BE2C (cell line): Measurements from ENCODE around the gene CABP1.

ENCODE experiments used
- DNase-seq: peaks from one replicate; pipeline ENCODE4 v3.0.0-alpha.2; 2020
- H3K27me3 ChIP-seq: fragments of 250-450 bp; sonication (Bioruptor Pico); 2 replicates; pipeline ENCODE4 v1.5.1; 2020; ENCODE audit warnings: mild to moderate bottlenecking
- H3K36me3 ChIP-seq: fragments of 250-450 bp; sonication (Bioruptor Pico); 2 replicates; pipeline ENCODE4 v1.5.1; 2020; ENCODE audit warnings: mild to moderate bottlenecking
- H3K4me1 ChIP-seq: fragments of 250-450 bp; sonication (Bioruptor Pico); 2 replicates; pipeline ENCODE4 v1.5.1; 2020
- H3K4me3 ChIP-seq: 2 replicates; pipeline ENCODE4 v1.5.1; 2011; ENCODE audit warnings: low read depth, low read length
- H3K9me3 ChIP-seq: fragments of 250-450 bp; sonication (Bioruptor Pico); 2 replicates; pipeline ENCODE4 v1.5.1; 2020
- CTCF ChIP-seq: IDR thresholded peaks from 2 replicates; pipeline ENCODE4 v1.5.1; 2012; ENCODE audit warnings: mild to moderate bottlenecking, low read depth, low read length

Gene CABP1

GRCh38 chr12:120686151-120686689, 45.8 kb downstream of the CABP1 start:
- Histone ChIP-seq H3K4me3 (peak overlapping the region; percentile 95), H3K36me3 (no peaks in the 10 kb centered on the region), H3K4me1 (no peaks in the 10 kb centered on the region), H3K27me3 (no peaks in the 10 kb centered on the region), H3K9me3 (no peaks in the 10 kb centered on the region)
- TF ChIP-seq CTCF = no peak
- DNase-seq = peak; percentile 99

GRCh38 chr12:120686690-120687577, 46.5 kb downstream of the CABP1 start, which contains the start of gene MLEC:
Gene MLEC (plus strand): TSS chr12:120687149. CDS start chr12:120687297, 148 bp downstream.
- Histone ChIP-seq H3K4me1 (no peaks in the 10 kb centered on the region), H3K36me3 (no peaks in the 10 kb centered on the region), H3K27me3 (no peaks in the 10 kb centered on the region), H3K9me3 (no peaks in the 10 kb centered on the region), H3K4me3 (peak within 1 kb of the TSS; percentile 95)
- DNase-seq = peak; percentile 99
- TF ChIP-seq CTCF = no peak

GRCh38 chr12:120687578-120688289, 47.3 kb downstream of the CABP1 start:
- Histone ChIP-seq H3K36me3 (peaks cover 4% of the 10 kb centered on the region; the same call in 1 of the 2 replicates), H3K4me1 (no peaks in the 10 kb centered on the region), H3K27me3 (no peaks in the 10 kb centered on the region), H3K4me3 (peak overlapping the region; percentile 95), H3K9me3 (no peaks in the 10 kb centered on the region)
- peak; percentile 28 for DNase-seq
- TF ChIP-seq CTCF = no peak

GRCh38 chr12:120688527-120689071, 48.2 kb downstream of the CABP1 start:
- no peaks in the 10 kb centered on the region for H3K9me3 ChIP-seq
- no peaks in the 10 kb centered on the region for H3K4me1 ChIP-seq
- peaks cover 6% of the 10 kb centered on the region for H3K36me3 ChIP-seq
- DNase-seq = peak; percentile 23
- H3K4me3 ChIP-seq = peak overlapping the region; percentile 95
- H3K27me3 ChIP-seq = no peaks in the 10 kb centered on the region
- no peak for TF ChIP-seq CTCF

- no peak for TF ChIP-seq CTCF
- Histone ChIP-seq H3K36me3 (peaks cover 16% of the 10 kb centered on the region), H3K27me3 (no peaks in the 10 kb centered on the region), H3K4me3 (peak overlapping the region; percentile 95), H3K4me1 (no peaks in the 10 kb centered on the region), H3K9me3 (no peaks in the 10 kb centered on the region)
- DNase-seq = no peak
Measured at GRCh38 chr12:120689397-120690082, 49.1 kb downstream of the CABP1 start.
